Measurements from ENCODE around the gene CCDC54. TPM values are rescaled to one million over a fixed set of nuclear protein-coding genes. Genes with fewer than 3 reads are reported as not detected.

CCDC54 gene
- total and polyA plus RNA-seq, 2 donors from 2014 or later: not detected

DNA sequence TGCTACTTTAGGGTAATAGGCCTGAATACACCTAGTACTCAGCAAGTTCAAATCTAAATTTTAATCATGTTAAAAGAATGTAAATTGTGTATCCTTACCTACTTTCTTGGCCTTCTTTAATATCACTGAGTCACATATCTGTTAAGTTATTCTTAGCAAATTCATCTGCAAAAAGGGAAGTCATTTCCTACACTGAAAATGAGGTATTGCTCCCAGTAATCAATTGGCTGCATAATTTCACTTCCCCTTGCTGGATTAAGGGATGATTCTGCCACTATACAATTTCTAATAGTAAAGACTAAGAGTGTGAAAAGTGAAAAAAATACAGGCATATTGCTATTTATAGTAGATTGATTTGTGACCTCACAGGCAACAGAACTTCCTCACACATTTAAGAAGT is 47.8 kb downstream of the CCDC54 start:
- intact Hi-C loops (cut with DNase I): no loop called here
- DNase-seq: no peak
- no peak overlapping the region for H3K27ac ChIP-seq (ENCODE audit: low read depth in 2 of 2, low read length in 2 of 2)
- H3K4me3 ChIP-seq (ENCODE audit: low read length in 3 of 3): no peak overlapping the region
- no peak for FAIRE-seq
- no peaks in the 10 kb centered on the region for H3K27me3 ChIP-seq (ENCODE audit: control insufficient read depth, insufficient read depth, low read length)
- H3K9me3 ChIP-seq (ENCODE audit: control insufficient read depth in 2 of 3, insufficient read depth in 1 of 3, low read length in 3 of 3): no peaks in the 10 kb centered on the region
- H3K4me1 ChIP-seq (ENCODE audit: control insufficient read depth in 2 of 3, insufficient read depth in 2 of 3, low read depth in 1 of 3, low read length in 3 of 3): peaks cover 0 to 3% (median 1%) of the 10 kb centered on the region in 3 donors
- TF ChIP-seq, protein P1, sequence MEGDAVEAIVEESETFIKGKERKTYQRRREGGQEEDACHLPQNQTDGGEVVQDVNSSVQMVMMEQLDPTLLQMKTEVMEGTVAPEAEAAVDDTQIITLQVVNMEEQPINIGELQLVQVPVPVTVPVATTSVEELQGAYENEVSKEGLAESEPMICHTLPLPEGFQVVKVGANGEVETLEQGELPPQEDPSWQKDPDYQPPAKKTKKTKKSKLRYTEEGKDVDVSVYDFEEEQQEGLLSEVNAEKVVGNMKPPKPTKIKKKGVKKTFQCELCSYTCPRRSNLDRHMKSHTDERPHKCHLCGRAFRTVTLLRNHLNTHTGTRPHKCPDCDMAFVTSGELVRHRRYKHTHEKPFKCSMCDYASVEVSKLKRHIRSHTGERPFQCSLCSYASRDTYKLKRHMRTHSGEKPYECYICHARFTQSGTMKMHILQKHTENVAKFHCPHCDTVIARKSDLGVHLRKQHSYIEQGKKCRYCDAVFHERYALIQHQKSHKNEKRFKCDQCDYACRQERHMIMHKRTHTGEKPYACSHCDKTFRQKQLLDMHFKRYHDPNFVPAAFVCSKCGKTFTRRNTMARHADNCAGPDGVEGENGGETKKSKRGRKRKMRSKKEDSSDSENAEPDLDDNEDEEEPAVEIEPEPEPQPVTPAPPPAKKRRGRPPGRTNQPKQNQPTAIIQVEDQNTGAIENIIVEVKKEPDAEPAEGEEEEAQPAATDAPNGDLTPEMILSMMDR (IDR thresholded peaks at IDR 0.05; ENCODE audit: borderline replicate concordance, extremely low read depth, insufficient read depth): no peak
- no peak overlapping the region for H3K9ac ChIP-seq (ENCODE audit: low read length in 3 of 3)
- H3K36me3 ChIP-seq (ENCODE audit: control insufficient read depth in 2 of 3, insufficient read depth in 3 of 3, low read length in 3 of 3): no peaks in the 10 kb centered on the region

DNA sequence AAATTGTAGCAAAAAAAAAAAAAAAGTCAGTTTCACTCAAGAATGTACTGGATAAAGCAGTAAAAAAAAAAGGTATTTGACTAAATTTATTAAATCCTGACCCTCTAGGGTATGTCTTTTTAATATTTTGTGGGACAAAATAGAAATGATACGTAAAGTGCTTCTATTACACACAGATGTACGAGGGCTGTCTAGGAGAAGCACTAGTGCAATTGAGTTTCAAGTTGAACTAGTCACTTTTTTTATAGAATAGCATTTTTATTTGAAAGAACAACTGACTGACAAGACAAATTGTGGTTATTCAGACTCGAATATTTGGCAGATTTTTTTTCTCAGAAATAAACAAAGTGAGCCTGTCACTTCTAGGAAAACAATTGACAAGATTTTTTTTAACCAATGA is 49.0 kb downstream of the CCDC54 start:
- intact Hi-C loops (cut with DNase I): no loop called here
- DNase-seq: no peak
- Histone ChIP-seq H3K4me3 (ENCODE audit: low read length in 3 of 3) (no peak overlapping the region), H3K27me3 (ENCODE audit: control insufficient read depth, insufficient read depth, low read length) (no peaks in the 10 kb centered on the region), H3K36me3 (ENCODE audit: control insufficient read depth in 2 of 3, insufficient read depth in 3 of 3, low read length in 3 of 3) (no peaks in the 10 kb centered on the region), H3K9ac (ENCODE audit: low read length in 3 of 3) (no peak overlapping the region), H3K9me3 (ENCODE audit: control insufficient read depth in 2 of 3, insufficient read depth in 1 of 3, low read length in 3 of 3) (no peaks in the 10 kb centered on the region), H3K27ac (ENCODE audit: low read depth in 2 of 2, low read length in 2 of 2) (no peak overlapping the region), H3K4me1 (ENCODE audit: control insufficient read depth in 2 of 3, insufficient read depth in 2 of 3, low read depth in 1 of 3, low read length in 3 of 3) (peaks cover 0 to 10% (median 3%) of the 10 kb centered on the region in 3 donors)
- TF ChIP-seq, protein P1 (IDR thresholded peaks at IDR 0.05; ENCODE audit: borderline replicate concordance, extremely low read depth, insufficient read depth): no peak
- FAIRE-seq: no peak

Other genes starting within 250 kb of the CCDC54 start
- 85.8 TPM for gene BBX, start 145.5 kb downstream of the CCDC54 start, total RNA-seq
- 8.1 TPM for gene BBX, start 145.5 kb downstream of the CCDC54 start, polyA plus RNA-seq (ENCODE audit: insufficient read depth, low read depth, low replicate concordance)

Measured in kidney (tissue), 14 donors.